BJ (cell line): ENCODE measurements around the gene ADIPOQ. TPM values are rescaled to one million over a fixed set of nuclear protein-coding genes. Genes with fewer than 3 reads are reported as not detected.
A peak's percentile ranks its signal among the peaks of the same experiment; 100 is the strongest.

Source experiments
- CTCF ChIA-PET: fragments of 350-600 bp; formaldehyde crosslinking; extraction: SDS; loops from one replicate; lab custom pipeline; 2021; ENCODE audit warnings: antibody characterized with exemption, inconsistent platforms; lab: Yijun Ruan, JAX
- POLR2A ChIA-PET: fragments of 300-600 bp; sonication (Branson Sonifier 250); formaldehyde crosslinking; extraction: SDS; loops from one replicate; lab custom pipeline; 2021; ENCODE audit warnings: antibody characterized with exemption; lab: Charles Lee
- DNase-seq: peaks from one replicate; pipeline ENCODE4 v3.0.0-alpha.2; 2011; ENCODE audit warnings: low read depth
- H3K27me3 ChIP-seq: 2 replicates; pipeline ENCODE4 v1.6.0; 2011; ENCODE audit warnings: low read length; ENCODE audit not compliant: control insufficient read depth, insufficient read depth
- H3K36me3 ChIP-seq: 2 replicates; pipeline ENCODE4 v1.5.1; 2011; ENCODE audit warnings: low read length; ENCODE audit not compliant: control insufficient read depth, insufficient read depth
- H3K4me3 ChIP-seq: 2 replicates; pipeline ENCODE4 v1.5.1; 2011; ENCODE audit warnings: low read depth, mild to moderate bottlenecking, control low read depth, low read length
- polyA plus RNA-seq: library from polyadenylated mRNA; depleted of rRNA; stranded (reverse); fragments of >200 nt; gene quantifications from 2 replicates; pipeline ENCODE4 v1.2.3, GENCODE V29; 2011
- TF ChIP-seq, protein P1 (sequence below): IDR thresholded peaks from 2 replicates; pipeline ENCODE4 v1.5.1; 2011; ENCODE audit warnings: low read depth, mild to moderate bottlenecking, control low read depth, inconsistent platforms, low read length, moderate library complexity; ENCODE audit not compliant: insufficient read depth

The ADIPOQ gene
- polyA plus RNA-seq, 1 experiment, result not detected

DNA sequence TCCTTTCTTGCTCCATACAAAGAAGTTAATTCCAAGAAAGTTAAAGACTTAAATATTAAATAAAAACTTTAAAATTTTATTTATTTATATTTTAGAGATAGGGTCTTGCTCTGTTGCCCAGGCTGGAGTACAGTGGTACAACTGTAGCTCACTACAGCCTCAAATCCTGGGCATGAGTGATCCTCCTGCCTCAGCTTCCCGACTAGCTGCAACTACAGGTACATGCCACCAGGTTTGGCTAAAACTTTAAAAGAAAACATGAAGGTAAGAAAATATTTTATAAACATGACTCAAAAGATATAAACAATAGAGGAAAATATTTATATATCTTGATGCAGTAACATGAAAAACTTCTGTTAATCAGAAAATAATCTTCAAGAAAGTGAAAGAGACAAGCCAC, 33.2 kb downstream of the ADIPOQ start:
- TF ChIP-seq, protein P1, sequence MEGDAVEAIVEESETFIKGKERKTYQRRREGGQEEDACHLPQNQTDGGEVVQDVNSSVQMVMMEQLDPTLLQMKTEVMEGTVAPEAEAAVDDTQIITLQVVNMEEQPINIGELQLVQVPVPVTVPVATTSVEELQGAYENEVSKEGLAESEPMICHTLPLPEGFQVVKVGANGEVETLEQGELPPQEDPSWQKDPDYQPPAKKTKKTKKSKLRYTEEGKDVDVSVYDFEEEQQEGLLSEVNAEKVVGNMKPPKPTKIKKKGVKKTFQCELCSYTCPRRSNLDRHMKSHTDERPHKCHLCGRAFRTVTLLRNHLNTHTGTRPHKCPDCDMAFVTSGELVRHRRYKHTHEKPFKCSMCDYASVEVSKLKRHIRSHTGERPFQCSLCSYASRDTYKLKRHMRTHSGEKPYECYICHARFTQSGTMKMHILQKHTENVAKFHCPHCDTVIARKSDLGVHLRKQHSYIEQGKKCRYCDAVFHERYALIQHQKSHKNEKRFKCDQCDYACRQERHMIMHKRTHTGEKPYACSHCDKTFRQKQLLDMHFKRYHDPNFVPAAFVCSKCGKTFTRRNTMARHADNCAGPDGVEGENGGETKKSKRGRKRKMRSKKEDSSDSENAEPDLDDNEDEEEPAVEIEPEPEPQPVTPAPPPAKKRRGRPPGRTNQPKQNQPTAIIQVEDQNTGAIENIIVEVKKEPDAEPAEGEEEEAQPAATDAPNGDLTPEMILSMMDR, result no peak
- no peak for DNase-seq
- ChIA-PET POLR2A (no interaction called here), CTCF (no interaction called here)
- no peaks in the 10 kb centered on the region for H3K27me3 ChIP-seq
- H3K36me3 ChIP-seq, result no peaks in the 10 kb centered on the region
- no peak overlapping the region for H3K4me3 ChIP-seq

DNA sequence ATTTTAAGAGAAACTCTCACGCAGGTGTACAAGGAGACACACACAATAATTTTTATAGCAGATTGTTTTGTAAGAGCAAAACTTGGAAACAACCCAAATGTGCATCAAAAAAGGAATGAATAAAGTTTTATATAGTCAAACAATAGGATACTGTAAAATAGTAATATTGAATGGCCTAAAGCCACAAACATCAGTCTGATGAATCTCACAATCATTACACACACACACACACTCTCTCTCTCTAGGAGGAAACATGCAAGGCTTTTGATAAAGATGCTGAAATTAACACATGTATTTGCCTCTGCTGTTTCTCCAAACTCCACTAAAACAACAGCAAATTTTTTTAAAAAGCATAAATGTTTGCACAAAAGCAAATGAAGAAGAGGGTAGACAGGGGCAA, 37.3 kb downstream of the ADIPOQ start:
- H3K27me3 ChIP-seq, result no peaks in the 10 kb centered on the region
- no peak overlapping the region for H3K4me3 ChIP-seq
- no peaks in the 10 kb centered on the region for H3K36me3 ChIP-seq
- POLR2A ChIA-PET, result no interaction called here
- CTCF ChIA-PET, result interaction anchor here (0.8 kb wide), 1 partner anchor 9 kb away, joined by 3 read pairs; no protein-coding TSS in a partner anchor
- no peak for DNase-seq
- TF ChIP-seq, protein P1, result no peak

DNA sequence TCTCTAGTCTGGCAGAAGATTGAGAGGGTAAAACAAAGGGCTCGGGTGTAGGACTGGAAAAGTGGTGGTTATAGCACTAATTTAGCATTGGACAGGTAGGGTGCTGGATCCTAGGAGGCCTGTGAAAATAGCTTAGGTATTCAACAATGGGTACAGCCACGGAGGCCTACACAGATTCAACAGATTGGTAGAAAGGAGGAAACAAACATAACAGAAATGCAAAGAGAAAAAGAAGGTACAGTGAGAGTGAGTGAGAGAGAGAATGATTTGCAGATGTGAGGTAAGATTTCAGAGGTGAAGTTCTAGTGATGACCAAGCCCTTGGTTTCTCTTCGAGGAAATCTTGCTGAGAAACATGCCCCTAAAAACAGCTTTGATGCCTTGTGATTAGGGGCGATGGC, 37.9 kb downstream of the ADIPOQ start:
- TF ChIP-seq, protein P1, result no peak
- no peaks in the 10 kb centered on the region for H3K27me3 ChIP-seq
- ChIA-PET POLR2A (no interaction called here), CTCF (interaction anchor here (1.0 kb wide), 1 partner anchor 31 kb away, joined by 3 read pairs; no protein-coding TSS in a partner anchor)
- H3K4me3 ChIP-seq, result no peak overlapping the region
- no peak for DNase-seq
- H3K36me3 ChIP-seq, result no peaks in the 10 kb centered on the region

DNA sequence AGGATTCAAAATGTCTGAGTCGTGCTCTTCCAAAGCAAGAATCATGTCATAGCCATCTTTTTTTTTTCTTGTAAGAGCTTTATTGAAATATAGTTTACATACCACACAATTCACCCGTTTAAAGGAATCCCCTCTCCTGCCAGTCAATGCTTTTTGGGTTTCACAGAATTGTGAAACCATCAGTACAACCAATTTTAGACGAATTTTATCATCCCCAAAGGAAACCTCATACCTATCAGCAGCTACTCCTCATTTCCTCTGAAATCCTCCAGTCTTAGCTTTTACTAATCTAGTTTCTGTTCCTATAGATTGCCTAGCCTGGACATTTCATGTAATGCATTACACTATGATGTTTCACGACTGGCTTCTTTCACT, 39.6 kb downstream of the ADIPOQ start:
- CTCF ChIA-PET, result no interaction called here
- no peaks in the 10 kb centered on the region for H3K36me3 ChIP-seq
- DNase-seq, result no peak
- H3K27me3 ChIP-seq, result peaks cover 4% of the 10 kb centered on the region; the same call in 1 of the 2 replicates
- TF ChIP-seq, protein P1, result no peak
- H3K4me3 ChIP-seq, result no peak overlapping the region
- POLR2A ChIA-PET, result no interaction called here

DNA sequence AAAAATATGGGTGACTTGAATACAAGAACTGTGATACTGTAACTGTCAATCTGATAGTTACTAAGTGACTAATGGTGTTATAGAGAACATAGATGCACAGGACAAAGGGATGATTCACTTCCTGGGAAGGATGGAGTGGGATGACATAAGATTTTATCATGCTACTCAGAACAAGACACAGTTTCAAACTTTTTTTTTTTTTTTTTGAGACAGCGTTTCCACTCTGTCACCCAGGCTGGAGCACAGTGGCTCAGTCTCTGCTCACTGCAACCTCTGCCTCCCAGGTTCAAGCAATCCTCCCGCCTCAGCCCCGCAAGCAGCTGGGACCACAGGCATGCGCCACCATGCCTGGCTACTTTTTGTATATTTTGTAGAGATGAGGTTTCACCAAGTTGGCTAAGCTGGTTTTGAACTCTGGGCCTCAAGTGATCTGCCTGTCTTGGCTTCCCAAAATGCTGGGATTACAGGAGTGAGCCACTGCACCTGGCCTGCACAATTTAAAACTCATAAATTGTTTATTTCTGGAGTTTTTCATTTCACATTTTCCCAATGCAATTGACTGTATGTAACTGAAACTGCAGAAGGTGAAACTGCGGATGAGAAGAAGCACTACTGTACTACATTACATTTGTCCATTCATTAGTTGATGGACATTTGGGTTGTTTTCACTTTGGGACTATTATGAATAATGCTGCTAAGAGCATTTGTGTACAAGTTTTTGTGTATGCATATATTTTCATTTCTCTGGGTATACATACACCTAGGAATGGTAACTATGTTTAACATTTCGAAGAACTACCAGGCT, 40.6 kb downstream of the ADIPOQ start:
- peak; percentile 62 for DNase-seq
- H3K4me3 ChIP-seq, result no peak overlapping the region
- POLR2A ChIA-PET, result no interaction called here
- peaks cover 4% of the 10 kb centered on the region; the same call in 1 of the 2 replicates for H3K27me3 ChIP-seq
- H3K36me3 ChIP-seq, result no peaks in the 10 kb centered on the region
- TF ChIP-seq, protein P1, result no peak
- CTCF ChIA-PET, result no interaction called here
